Measurements from ENCODE around the gene GCNT4. TPM values are rescaled to one million over a fixed set of nuclear protein-coding genes. Genes with fewer than 3 reads are reported as not detected.

Gene GCNT4
- total and polyA plus RNA-seq, 2 experiments from 2014 or later: 2.5 to 5.4 TPM

GRCh38 chr5:75021800-75022199 lies 30.6 kb downstream of the GCNT4 start:
- H3K27ac ChIP-seq (ENCODE audit: low read depth): no peak overlapping the region
- no peak overlapping the region for H3K4me2 ChIP-seq
- H3K4me1 ChIP-seq (ENCODE audit: insufficient read depth): no peaks in the 10 kb centered on the region; the same call in 1 of the 2 replicates
- no peaks in the 10 kb centered on the region for H3K9me2 ChIP-seq (ENCODE audit: insufficient read depth)
- TF ChIP-seq, protein P1, sequence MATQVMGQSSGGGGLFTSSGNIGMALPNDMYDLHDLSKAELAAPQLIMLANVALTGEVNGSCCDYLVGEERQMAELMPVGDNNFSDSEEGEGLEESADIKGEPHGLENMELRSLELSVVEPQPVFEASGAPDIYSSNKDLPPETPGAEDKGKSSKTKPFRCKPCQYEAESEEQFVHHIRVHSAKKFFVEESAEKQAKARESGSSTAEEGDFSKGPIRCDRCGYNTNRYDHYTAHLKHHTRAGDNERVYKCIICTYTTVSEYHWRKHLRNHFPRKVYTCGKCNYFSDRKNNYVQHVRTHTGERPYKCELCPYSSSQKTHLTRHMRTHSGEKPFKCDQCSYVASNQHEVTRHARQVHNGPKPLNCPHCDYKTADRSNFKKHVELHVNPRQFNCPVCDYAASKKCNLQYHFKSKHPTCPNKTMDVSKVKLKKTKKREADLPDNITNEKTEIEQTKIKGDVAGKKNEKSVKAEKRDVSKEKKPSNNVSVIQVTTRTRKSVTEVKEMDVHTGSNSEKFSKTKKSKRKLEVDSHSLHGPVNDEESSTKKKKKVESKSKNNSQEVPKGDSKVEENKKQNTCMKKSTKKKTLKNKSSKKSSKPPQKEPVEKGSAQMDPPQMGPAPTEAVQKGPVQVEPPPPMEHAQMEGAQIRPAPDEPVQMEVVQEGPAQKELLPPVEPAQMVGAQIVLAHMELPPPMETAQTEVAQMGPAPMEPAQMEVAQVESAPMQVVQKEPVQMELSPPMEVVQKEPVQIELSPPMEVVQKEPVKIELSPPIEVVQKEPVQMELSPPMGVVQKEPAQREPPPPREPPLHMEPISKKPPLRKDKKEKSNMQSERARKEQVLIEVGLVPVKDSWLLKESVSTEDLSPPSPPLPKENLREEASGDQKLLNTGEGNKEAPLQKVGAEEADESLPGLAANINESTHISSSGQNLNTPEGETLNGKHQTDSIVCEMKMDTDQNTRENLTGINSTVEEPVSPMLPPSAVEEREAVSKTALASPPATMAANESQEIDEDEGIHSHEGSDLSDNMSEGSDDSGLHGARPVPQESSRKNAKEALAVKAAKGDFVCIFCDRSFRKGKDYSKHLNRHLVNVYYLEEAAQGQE (IDR thresholded peaks at IDR 0.05; ENCODE audit: unreplicated experiment): no peak
- TF ChIP-seq, protein P2, sequence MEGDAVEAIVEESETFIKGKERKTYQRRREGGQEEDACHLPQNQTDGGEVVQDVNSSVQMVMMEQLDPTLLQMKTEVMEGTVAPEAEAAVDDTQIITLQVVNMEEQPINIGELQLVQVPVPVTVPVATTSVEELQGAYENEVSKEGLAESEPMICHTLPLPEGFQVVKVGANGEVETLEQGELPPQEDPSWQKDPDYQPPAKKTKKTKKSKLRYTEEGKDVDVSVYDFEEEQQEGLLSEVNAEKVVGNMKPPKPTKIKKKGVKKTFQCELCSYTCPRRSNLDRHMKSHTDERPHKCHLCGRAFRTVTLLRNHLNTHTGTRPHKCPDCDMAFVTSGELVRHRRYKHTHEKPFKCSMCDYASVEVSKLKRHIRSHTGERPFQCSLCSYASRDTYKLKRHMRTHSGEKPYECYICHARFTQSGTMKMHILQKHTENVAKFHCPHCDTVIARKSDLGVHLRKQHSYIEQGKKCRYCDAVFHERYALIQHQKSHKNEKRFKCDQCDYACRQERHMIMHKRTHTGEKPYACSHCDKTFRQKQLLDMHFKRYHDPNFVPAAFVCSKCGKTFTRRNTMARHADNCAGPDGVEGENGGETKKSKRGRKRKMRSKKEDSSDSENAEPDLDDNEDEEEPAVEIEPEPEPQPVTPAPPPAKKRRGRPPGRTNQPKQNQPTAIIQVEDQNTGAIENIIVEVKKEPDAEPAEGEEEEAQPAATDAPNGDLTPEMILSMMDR (conservative IDR thresholded peaks at IDR 0.05; ENCODE audit: low read depth in 2 of 2): no peak
- TF ChIP-seq ZNF462 (CRISPR knock-in tag; IDR thresholded peaks at IDR 0.05): no peak
- no peak for TF ChIP-seq CREB1 (CRISPR knock-in tag; IDR thresholded peaks at IDR 0.05; ENCODE audit: low read depth)
- TF ChIP-seq EZH2 (IDR thresholded peaks at IDR 0.05; ENCODE audit: low read depth, unreplicated experiment): no peak
- TF ChIP-seq ZNF114 (CRISPR knock-in tag; IDR thresholded peaks at IDR 0.05): no peak
- TF ChIP-seq STAT1 (IDR thresholded peaks at IDR 0.05; ENCODE audit: unreplicated experiment): no peak
- TF ChIP-seq JUNB (IDR thresholded peaks at IDR 0.05; ENCODE audit: unreplicated experiment): no peak
- no peak for TF ChIP-seq ZNF331 (CRISPR knock-in tag; IDR thresholded peaks at IDR 0.05; ENCODE audit: low read depth)
- TF ChIP-seq NANOG (IDR thresholded peaks at IDR 0.05; ENCODE audit: borderline replicate concordance): no peak
- no peak for TF ChIP-seq POLR2AphosphoS5 (IDR thresholded peaks at IDR 0.05; ENCODE audit: low read depth)
- TF ChIP-seq EZH2phosphoT487 (IDR thresholded peaks at IDR 0.05; ENCODE audit: unreplicated experiment): no peak
- TF ChIP-seq, protein P3, sequence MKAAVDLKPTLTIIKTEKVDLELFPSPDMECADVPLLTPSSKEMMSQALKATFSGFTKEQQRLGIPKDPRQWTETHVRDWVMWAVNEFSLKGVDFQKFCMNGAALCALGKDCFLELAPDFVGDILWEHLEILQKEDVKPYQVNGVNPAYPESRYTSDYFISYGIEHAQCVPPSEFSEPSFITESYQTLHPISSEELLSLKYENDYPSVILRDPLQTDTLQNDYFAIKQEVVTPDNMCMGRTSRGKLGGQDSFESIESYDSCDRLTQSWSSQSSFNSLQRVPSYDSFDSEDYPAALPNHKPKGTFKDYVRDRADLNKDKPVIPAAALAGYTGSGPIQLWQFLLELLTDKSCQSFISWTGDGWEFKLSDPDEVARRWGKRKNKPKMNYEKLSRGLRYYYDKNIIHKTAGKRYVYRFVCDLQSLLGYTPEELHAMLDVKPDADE (IDR thresholded peaks at IDR 0.05): no peak
- DNase-seq (ENCODE audit: low spot score) (no peak), ATAC-seq (no peak)
- no peaks in the 10 kb centered on the region for H3K79me2 ChIP-seq (replicated peaks; ENCODE audit: insufficient read depth)
- H4K20me1 ChIP-seq (replicated peaks; ENCODE audit: insufficient read depth): 0 out of 2 replicates have a peak, but pooled peaks cover 2% of the 10 kb centered on the region
- H3K27me3 ChIP-seq (ENCODE audit: insufficient read depth): no peaks in the 10 kb centered on the region
- H3F3A ChIP-seq (replicated peaks; ENCODE audit: low read depth): no peaks in the 10 kb centered on the region
- no peak overlapping the region for H3K4me3 ChIP-seq
- Mint-ChIP-seq H3K27me3 (ENCODE audit: insufficient read depth, low read depth, poor library complexity) (no peaks in the 10 kb centered on the region), H3K9me3 (no peaks in the 10 kb centered on the region), H3K27ac (no peak overlapping the region), H3K4me1 (peaks cover 19% of the 10 kb centered on the region), H3K36me3 (ENCODE audit: low read depth) (no peaks in the 10 kb centered on the region), H3K4me3 (no peak overlapping the region)
- H3K36me3 ChIP-seq (ENCODE audit: insufficient read depth): no peaks in the 10 kb centered on the region
- no peak overlapping the region for H2AFZ ChIP-seq

Data from GM23338 (cell line).